Esophagus muscularis mucosa (tissue), 3 donors: ENCODE results near the gene DPYSL3.

ENCODE experiments used
- EP300 ChIP-seq: sonication (generic); formaldehyde crosslinking; IDR thresholded peaks from one replicate; pipeline ENCODE4 v1.6.1; 2017; ENCODE audit warnings: antibody characterized with exemption
- TF ChIP-seq, protein P1 (sequence below), 3 experiments: fragments of 200-600 bp in 2 of 3; fragments of 450-650 bp in 1 of 3; sonication (generic) in 2 of 3; IDR thresholded peaks; one replicate each; pipeline ENCODE4 v1.5.1; 2017 to 2019; ENCODE audit warnings: antibody characterized with exemption in 3 of 3, mild to moderate bottlenecking in 2 of 3, moderate library complexity in 1 of 3

- TF ChIP-seq, protein P1, sequence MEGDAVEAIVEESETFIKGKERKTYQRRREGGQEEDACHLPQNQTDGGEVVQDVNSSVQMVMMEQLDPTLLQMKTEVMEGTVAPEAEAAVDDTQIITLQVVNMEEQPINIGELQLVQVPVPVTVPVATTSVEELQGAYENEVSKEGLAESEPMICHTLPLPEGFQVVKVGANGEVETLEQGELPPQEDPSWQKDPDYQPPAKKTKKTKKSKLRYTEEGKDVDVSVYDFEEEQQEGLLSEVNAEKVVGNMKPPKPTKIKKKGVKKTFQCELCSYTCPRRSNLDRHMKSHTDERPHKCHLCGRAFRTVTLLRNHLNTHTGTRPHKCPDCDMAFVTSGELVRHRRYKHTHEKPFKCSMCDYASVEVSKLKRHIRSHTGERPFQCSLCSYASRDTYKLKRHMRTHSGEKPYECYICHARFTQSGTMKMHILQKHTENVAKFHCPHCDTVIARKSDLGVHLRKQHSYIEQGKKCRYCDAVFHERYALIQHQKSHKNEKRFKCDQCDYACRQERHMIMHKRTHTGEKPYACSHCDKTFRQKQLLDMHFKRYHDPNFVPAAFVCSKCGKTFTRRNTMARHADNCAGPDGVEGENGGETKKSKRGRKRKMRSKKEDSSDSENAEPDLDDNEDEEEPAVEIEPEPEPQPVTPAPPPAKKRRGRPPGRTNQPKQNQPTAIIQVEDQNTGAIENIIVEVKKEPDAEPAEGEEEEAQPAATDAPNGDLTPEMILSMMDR (IDR thresholded peaks at IDR 0.05) = peak; percentile 79 to 82 (median 82)
- no peak for TF ChIP-seq EP300
Observed at GRCh38 chr5:147558826-147559225, 49.0 kb upstream of the DPYSL3 start.
